AG04450 (cell line): ENCODE data around the gene FASN. TPM values are rescaled to one million over a fixed set of nuclear protein-coding genes. Genes with fewer than 3 reads are reported as not detected.

ENCODE experiments used
- CTCF ChIA-PET: fragments of 300-600, 350-600 bp; formaldehyde crosslinking; extraction: SDS; loops from one replicate; lab custom pipeline; 2022; ENCODE audit warnings: antibody characterized with exemption, inconsistent platforms; lab: Charles Lee
- POLR2A ChIA-PET: fragments of 350-600 bp; formaldehyde crosslinking; extraction: SDS; loops from one replicate; lab custom pipeline; 2021; ENCODE audit warnings: antibody characterized with exemption, inconsistent platforms; lab: Yijun Ruan, JAX
- DNase-seq: peaks from one replicate; pipeline ENCODE4 v3.0.0-alpha.2; 2011; ENCODE audit warnings: low read depth, low spot score
- H3K27ac ChIP-seq: one replicate; pipeline ENCODE4 v1.5.1; 2012; ENCODE audit warnings: low read depth, low read length, control low read depth
- H3K27me3 ChIP-seq: one replicate; pipeline ENCODE4 v1.6.0; 2012; ENCODE audit warnings: low read length; ENCODE audit not compliant: control insufficient read depth, insufficient read depth
- H3K4me3 ChIP-seq: 2 replicates; pipeline ENCODE4 v1.5.1; 2011; ENCODE audit warnings: mild to moderate bottlenecking, low read depth, low read length, control low read depth
- H3K9me3 ChIP-seq: 2 replicates; pipeline ENCODE4 v1.5.1; 2012; ENCODE audit warnings: low read length; ENCODE audit not compliant: control insufficient read depth, insufficient read depth
- CTCF ChIP-seq: IDR thresholded peaks from 2 replicates; pipeline ENCODE4 v1.5.1; 2011; ENCODE audit warnings: low read depth, low read length, control low read depth, inconsistent platforms
- polyA plus RNA-seq: library from polyadenylated mRNA; depleted of rRNA; stranded (reverse); fragments of >200 nt; gene quantifications from 2 replicates; pipeline ENCODE4 v1.2.3, GENCODE V29; 2011

FASN gene
- polyA plus RNA-seq, 1 experiment = 6.2 TPM

GRCh38 chr17:82105882-82106687 lies 8.0 kb upstream of the FASN start:
- Histone ChIP-seq H3K27ac (no peak overlapping the region), H3K4me3 (no peak overlapping the region), H3K27me3 (no peaks in the 10 kb centered on the region), H3K9me3 (no peaks in the 10 kb centered on the region; the same call in 1 of the 2 replicates)
- no peak for DNase-seq
- peak; percentile 45 for TF ChIP-seq CTCF
- CTCF ChIA-PET = interaction anchor here (0.7 kb wide), 1 partner anchor 80 kb away, joined by 3 read pairs; no protein-coding TSS in a partner anchor
- POLR2A ChIA-PET = interaction anchor here (0.9 kb wide), 1 partner anchor 68 kb away, joined by 3 read pairs; the partner anchor contains the start of gene DCXR

- no peak for DNase-seq
- ChIA-PET CTCF (interaction anchor here (0.7 kb wide), 1 partner anchor 79 kb away, joined by 3 read pairs; no protein-coding TSS in a partner anchor), POLR2A (interaction anchor here (0.7 kb wide), 1 partner anchor 63 kb away, joined by 3 read pairs; no protein-coding TSS in a partner anchor)
- Histone ChIP-seq H3K27me3 (no peaks in the 10 kb centered on the region), H3K4me3 (no peak overlapping the region), H3K27ac (no peak overlapping the region), H3K9me3 (no peaks in the 10 kb centered on the region; the same call in 1 of the 2 replicates)
- no peak for TF ChIP-seq CTCF
These were observed 7.4 kb upstream of the FASN start for GRCh38 chr17:82105417-82105881.

- Histone ChIP-seq H3K9me3 (no peaks in the 10 kb centered on the region; the same call in 1 of the 2 replicates), H3K27ac (no peak overlapping the region), H3K27me3 (no peaks in the 10 kb centered on the region), H3K4me3 (no peak overlapping the region)
- no peak for DNase-seq
- POLR2A ChIA-PET = interaction anchor here (0.6 to 0.7 kb wide), 2 partner anchors 63 to 442 kb away, joined by 3 to 6 read pairs; no protein-coding TSS in a partner anchor
- TF ChIP-seq CTCF = no peak
- CTCF ChIA-PET = no interaction called here
These were observed 6.9 kb upstream of the FASN start for GRCh38 chr17:82104797-82105416.

- no peak for DNase-seq
- no peaks in the 10 kb centered on the region for H3K27me3 ChIP-seq
- TF ChIP-seq CTCF = no peak
- ChIA-PET POLR2A (no interaction called here), CTCF (no interaction called here)
- H3K9me3 ChIP-seq = no peaks in the 10 kb centered on the region; the same call in 1 of the 2 replicates
- no peak overlapping the region for H3K27ac ChIP-seq
- H3K4me3 ChIP-seq = no peak overlapping the region
These were observed 5.8 kb upstream of the FASN start for GRCh38 chr17:82103553-82104451.
